Tibial nerve (tissue), 4 donors: ENCODE data around the gene ARID5B.

Experiments used
- EP300 ChIP-seq, 2 donors: sonication (generic); formaldehyde crosslinking; IDR thresholded peaks; one replicate each; pipeline ENCODE4 v1.6.1; 2017; ENCODE audit warnings: antibody characterized with exemption in 2 of 2, mild to moderate bottlenecking in 1 of 2
- POLR2A ChIP-seq, 2 donors: fragments of 450-650 bp; IDR thresholded peaks; one replicate each; pipeline ENCODE4 v1.6.1; 2017; ENCODE audit warnings: antibody characterized with exemption in 2 of 2, mild to moderate bottlenecking in 2 of 2, moderate library complexity in 2 of 2
- TF ChIP-seq, protein P1 (sequence below), 5 experiments: fragments of 200-600 bp in 3 of 5; fragments of 450-650 bp in 2 of 5; sonication (generic) in 3 of 5; IDR thresholded peaks; one replicate each; pipeline ENCODE4 v1.5.1; 2016 to 2019; ENCODE audit warnings: antibody characterized with exemption in 5 of 5, mild to moderate bottlenecking in 3 of 5, moderate library complexity in 2 of 5

DNA sequence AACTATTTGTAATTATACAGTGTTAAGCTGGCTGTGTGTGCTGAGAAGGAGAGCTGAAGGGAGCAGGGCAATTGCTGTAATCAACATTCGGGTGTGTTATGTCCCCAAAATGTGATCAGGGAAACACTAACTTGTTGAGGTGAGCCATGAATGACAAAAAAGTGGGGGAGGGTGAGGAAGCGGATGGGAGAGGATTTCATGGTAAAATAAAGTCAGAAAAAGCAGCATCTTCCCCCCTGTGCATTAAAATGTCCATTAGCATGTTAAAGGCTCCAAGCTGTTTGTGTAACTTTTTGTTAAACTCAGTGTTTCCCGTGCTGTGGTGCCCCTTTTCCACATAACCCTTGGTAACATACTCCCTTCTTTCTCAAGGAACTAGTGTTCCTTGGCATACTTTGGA is 84.9 kb downstream of the ARID5B start:
- TF ChIP-seq, protein P1, sequence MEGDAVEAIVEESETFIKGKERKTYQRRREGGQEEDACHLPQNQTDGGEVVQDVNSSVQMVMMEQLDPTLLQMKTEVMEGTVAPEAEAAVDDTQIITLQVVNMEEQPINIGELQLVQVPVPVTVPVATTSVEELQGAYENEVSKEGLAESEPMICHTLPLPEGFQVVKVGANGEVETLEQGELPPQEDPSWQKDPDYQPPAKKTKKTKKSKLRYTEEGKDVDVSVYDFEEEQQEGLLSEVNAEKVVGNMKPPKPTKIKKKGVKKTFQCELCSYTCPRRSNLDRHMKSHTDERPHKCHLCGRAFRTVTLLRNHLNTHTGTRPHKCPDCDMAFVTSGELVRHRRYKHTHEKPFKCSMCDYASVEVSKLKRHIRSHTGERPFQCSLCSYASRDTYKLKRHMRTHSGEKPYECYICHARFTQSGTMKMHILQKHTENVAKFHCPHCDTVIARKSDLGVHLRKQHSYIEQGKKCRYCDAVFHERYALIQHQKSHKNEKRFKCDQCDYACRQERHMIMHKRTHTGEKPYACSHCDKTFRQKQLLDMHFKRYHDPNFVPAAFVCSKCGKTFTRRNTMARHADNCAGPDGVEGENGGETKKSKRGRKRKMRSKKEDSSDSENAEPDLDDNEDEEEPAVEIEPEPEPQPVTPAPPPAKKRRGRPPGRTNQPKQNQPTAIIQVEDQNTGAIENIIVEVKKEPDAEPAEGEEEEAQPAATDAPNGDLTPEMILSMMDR (IDR thresholded peaks at IDR 0.05) = no peak
- no peak for TF ChIP-seq EP300 (IDR thresholded peaks at IDR 0.05)
- TF ChIP-seq POLR2A (IDR thresholded peaks at IDR 0.05) = no peak
